Neural crest cell (in vitro differentiated cells): ENCODE results near the gene SELP. TPM values are rescaled to one million over a fixed set of nuclear protein-coding genes. Genes with fewer than 3 reads are reported as not detected.

Experiments used
- DNase-seq: peaks from one replicate; pipeline ENCODE4 v3.0.0; 2021; ENCODE audit warnings: low read depth, mixed read lengths, low spot score
- H3K27ac Mint-ChIP-seq: one replicate; pipeline ENCODE4 v1.8.0; 2021; ENCODE audit warnings: mild to moderate bottlenecking, mixed read lengths; ENCODE audit not compliant: unreplicated experiment
- H3K27me3 Mint-ChIP-seq: 2 replicates; pipeline ENCODE4 v1.8.0; 2021; ENCODE audit warnings: low read depth, mild to moderate bottlenecking, mixed read lengths
- H3K36me3 Mint-ChIP-seq: 2 replicates; pipeline ENCODE4 v1.8.0; 2021; ENCODE audit warnings: low read depth, mild to moderate bottlenecking, mixed read lengths
- H3K4me1 Mint-ChIP-seq: 2 replicates; pipeline ENCODE4 v1.8.0; 2021; ENCODE audit warnings: mixed read lengths
- H3K4me3 Mint-ChIP-seq: one replicate; pipeline ENCODE4 v1.8.0; 2021; ENCODE audit warnings: mild to moderate bottlenecking, mixed read lengths
- H3K9me3 Mint-ChIP-seq: 2 replicates; pipeline ENCODE4 v1.8.0; 2021; ENCODE audit warnings: mixed read lengths
- total RNA-seq: library from RNA; stranded (reverse); gene quantifications from 2 replicates; pipeline ENCODE4 v1.2.1, GENCODE V29; 2021
- TF ChIP-seq, protein P1 (sequence below): fragments of 200-600 bp; sonication (generic); conservative IDR thresholded peaks from 2 replicates; pipeline ENCODE4 v1.5.0; 2021; ENCODE audit warnings: antibody characterized with exemption, mild to moderate bottlenecking

SELP gene
- total RNA-seq, 1 donor from 2014 or later, result not detected

DNA sequence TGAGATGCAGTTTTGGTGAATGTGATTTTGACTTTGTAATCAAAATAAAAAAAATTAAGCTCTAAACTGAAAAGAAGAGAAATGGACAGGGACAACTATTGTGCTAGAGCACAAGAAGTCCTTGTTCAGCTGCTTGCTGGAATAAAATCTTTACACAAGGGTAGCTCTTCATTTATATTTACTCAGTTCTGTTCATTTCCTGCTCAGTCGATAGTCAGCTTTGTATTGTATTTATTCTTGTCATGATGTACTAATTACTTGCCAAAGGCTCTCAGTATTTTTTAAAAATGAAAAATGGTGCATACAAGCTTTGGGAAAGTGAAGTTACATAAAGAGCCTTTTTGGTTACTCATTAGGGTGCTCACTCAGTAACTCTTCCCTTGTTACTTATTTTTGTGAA is 61.4 kb downstream of the SELP start:
- TF ChIP-seq, protein P1, sequence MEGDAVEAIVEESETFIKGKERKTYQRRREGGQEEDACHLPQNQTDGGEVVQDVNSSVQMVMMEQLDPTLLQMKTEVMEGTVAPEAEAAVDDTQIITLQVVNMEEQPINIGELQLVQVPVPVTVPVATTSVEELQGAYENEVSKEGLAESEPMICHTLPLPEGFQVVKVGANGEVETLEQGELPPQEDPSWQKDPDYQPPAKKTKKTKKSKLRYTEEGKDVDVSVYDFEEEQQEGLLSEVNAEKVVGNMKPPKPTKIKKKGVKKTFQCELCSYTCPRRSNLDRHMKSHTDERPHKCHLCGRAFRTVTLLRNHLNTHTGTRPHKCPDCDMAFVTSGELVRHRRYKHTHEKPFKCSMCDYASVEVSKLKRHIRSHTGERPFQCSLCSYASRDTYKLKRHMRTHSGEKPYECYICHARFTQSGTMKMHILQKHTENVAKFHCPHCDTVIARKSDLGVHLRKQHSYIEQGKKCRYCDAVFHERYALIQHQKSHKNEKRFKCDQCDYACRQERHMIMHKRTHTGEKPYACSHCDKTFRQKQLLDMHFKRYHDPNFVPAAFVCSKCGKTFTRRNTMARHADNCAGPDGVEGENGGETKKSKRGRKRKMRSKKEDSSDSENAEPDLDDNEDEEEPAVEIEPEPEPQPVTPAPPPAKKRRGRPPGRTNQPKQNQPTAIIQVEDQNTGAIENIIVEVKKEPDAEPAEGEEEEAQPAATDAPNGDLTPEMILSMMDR, result no peak
- H3K27me3 Mint-ChIP-seq, result peaks cover 12% of the 10 kb centered on the region
- peaks cover 3% of the 10 kb centered on the region for H3K36me3 Mint-ChIP-seq
- H3K9me3 Mint-ChIP-seq, result peaks cover 11% of the 10 kb centered on the region
- DNase-seq, result no peak
- peak overlapping the region; percentile 78 for H3K27ac Mint-ChIP-seq
- H3K4me3 Mint-ChIP-seq, result peak overlapping the region; percentile 39
- H3K4me1 Mint-ChIP-seq, result peaks cover 12% of the 10 kb centered on the region

DNA sequence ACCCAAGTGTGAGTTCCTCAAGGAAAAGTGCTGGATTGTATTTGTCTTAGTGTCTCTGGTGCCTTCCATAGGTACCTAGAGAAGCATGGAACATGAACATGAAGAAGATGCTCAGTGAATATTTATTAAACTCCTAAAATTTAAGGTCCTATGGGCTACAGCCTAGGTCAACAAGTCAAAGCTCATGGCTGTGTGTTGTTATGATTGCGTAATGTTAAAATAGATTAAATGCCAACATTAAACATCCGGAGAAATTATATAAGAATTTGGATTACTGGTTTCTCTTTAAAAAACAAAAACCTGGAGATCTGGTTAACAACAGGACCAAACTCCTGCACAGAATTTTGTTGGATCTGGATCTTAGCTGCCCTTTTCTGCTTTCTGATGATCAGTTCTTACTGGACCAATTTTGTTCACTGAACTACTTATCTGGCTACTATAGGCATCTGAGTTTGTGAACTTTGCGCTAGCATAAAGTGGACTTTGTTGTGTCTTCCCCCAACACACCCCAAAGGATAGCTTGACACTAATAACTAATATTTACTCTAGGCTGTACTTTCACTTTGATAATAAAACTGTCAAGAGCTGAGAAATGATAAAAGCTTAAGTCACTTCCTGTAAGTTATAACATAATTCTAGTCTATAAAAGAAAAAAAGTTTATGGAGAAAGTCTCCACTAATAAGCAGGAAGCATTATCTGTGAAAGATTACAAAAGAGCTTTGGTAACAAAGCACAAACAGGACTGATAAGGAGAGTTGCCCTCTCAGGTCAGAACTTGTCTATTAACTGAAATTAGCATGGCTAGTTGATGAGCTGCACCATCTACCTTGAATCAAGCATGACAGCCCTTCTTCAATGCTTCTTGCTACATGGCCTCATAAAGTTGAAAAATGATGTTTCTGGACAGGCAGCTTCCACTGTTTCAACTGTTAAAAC is 64.3 kb downstream of the SELP start:
- H3K4me1 Mint-ChIP-seq, result peaks cover 12% of the 10 kb centered on the region
- H3K27me3 Mint-ChIP-seq, result peaks cover 19% of the 10 kb centered on the region
- no peak overlapping the region for H3K27ac Mint-ChIP-seq
- DNase-seq, result no peak
- TF ChIP-seq, protein P1, result no peak
- no peak overlapping the region for H3K4me3 Mint-ChIP-seq
- H3K36me3 Mint-ChIP-seq, result peaks cover 6% of the 10 kb centered on the region
- H3K9me3 Mint-ChIP-seq, result peaks cover 16% of the 10 kb centered on the region

DNA sequence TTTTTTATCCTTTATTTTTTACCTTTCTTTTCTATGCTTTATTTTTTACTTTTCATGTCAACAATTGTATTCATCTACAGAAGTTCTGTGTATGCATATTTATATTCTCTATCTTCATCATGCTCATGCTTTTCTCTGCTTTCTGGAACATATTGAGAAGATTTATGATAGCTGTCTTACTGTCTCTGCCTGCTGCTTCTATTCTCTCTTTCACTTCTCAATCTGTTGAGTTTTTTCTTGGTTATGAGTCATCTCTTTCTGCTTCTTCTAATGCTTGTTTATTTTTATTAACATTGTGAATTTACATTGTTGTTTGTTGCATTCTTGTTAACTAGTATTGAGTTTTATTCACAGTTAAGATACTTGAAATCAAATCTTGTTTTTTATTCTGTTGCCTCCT is 66.3 kb downstream of the SELP start:
- H3K27me3 Mint-ChIP-seq, result peaks cover 21% of the 10 kb centered on the region
- no peak overlapping the region for H3K27ac Mint-ChIP-seq
- no peak for DNase-seq
- TF ChIP-seq, protein P1, result no peak
- H3K36me3 Mint-ChIP-seq, result peaks cover 6% of the 10 kb centered on the region
- no peak overlapping the region for H3K4me3 Mint-ChIP-seq
- peaks cover 8% of the 10 kb centered on the region for H3K4me1 Mint-ChIP-seq
- peaks cover 16% of the 10 kb centered on the region for H3K9me3 Mint-ChIP-seq

DNA sequence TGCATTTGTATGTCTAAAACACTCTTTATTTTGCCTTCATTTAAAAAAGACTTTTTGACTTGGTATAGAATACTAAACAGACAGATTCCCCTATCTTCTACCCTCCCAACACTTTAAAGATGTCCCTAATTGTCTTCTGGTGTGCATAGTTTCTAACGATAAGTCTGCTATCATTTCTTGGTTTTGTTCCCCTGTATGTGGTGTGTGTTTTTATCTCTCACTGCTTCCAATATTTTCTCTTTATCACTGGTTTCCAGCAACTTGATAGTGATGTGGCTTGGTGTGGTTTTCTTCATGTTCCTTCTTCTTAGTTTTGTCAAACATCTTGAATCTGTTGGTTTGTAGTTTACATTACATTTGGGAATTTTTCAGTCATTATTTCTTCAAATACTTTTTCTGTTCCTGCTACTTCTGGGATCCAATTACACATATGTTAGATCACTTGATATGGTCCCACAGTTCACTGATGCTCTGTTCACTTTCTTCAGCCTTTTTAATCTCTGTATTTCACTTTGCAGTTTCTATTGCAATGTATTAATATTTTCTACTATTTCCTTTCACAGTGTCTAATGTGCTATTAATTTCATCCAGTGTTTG is 66.8 kb downstream of the SELP start:
- Mint-ChIP-seq H3K27ac (no peak overlapping the region), H3K4me1 (peaks cover 6% of the 10 kb centered on the region), H3K36me3 (peaks cover 6% of the 10 kb centered on the region), H3K9me3 (peaks cover 16% of the 10 kb centered on the region), H3K4me3 (no peak overlapping the region), H3K27me3 (peaks cover 21% of the 10 kb centered on the region)
- DNase-seq, result no peak
- TF ChIP-seq, protein P1, result no peak

DNA sequence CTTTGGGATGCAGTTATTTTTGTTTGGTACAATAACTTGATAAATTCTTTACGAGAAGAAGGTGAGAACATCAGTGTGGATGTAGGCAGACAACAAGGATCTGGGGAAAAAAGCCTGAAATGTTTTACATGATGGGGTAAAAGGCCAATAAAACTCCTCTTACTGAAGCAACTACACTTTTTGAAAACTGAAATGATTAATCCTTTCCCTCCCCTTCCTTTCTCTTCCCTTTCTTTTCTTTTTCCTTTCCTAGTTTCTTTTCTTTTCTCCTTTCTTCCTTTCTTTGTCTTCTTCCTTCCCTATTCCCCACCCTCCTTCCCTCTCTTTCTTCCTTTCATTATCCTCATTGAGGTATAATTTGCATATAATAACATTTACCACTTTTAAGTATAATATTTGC is 68.2 kb downstream of the SELP start:
- Mint-ChIP-seq H3K27ac (no peak overlapping the region), H3K4me3 (no peak overlapping the region), H3K36me3 (peaks cover 6% of the 10 kb centered on the region), H3K9me3 (peaks cover 16% of the 10 kb centered on the region), H3K4me1 (peaks cover 6% of the 10 kb centered on the region), H3K27me3 (peaks cover 22% of the 10 kb centered on the region)
- no peak for DNase-seq
- TF ChIP-seq, protein P1, result no peak
